ENCODE results near the gene RAB43. TPM values are rescaled to one million over a fixed set of nuclear protein-coding genes. Genes with fewer than 3 reads are reported as not detected.

The RAB43 gene
- total RNA-seq, 1 experiment from 2014 or later, result 8.2 TPM

DNA sequence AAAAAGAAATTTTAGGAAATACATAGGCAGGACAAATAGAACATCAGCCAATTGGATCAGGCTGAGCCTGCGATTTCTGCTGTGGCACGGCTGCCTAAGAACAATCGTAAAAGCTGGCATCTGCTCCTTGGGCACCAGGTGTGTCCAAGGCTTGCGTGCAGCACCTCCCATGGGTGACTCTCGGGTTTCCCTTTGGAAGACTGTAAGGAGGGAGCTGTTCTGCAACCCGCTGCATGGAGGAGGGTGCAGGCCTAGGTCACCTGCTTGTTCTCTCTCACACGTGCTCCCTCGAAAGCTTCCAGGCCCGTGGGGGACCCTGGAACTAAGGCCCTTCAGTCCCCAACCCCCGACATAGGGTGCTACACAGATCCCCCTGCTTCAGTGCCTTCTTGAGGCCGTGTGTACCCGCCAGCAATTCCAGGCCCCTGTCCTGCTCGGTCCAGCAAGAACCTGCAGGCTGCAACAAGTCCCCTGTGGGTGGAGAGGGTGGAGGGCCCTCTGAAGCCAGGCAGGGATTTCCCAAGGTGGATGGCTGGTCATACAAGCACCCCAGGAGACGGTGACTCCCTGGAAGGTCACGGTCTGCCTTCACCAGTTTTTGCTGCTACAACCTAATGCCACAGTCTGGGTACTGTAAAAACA, 57.6 kb downstream of the RAB43 start:
- no peak for DNase-seq (ENCODE audit: extremely low read depth, low read depth)

DNA sequence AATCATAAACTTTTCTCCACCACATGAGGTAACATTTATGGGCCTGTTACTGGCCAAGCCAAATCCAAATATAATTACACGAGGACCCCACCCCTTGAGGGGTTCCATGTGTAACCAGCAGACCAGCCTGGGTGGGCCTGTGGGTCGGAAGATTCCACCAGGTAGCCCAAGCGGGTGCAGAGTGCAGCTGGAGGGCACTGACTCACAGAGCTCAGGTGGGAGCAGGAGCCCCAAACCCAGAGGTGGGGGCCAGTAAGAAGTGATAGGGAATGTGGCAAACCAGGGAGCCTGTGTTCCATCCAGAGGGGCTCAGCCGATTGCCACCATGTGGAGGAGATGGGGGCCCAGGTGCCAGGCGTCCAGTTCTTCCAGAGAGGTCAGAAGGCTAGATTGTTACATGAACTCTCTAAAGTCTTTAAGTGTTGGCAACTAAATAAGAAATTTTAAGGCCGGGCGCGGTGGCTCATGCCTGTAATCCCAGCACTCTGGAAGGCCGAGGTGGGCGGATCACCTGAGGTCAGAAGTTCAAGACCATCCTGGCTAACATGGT, 58.4 kb downstream of the RAB43 start:
- DNase-seq (ENCODE audit: extremely low read depth, low read depth), result no peak

DNA sequence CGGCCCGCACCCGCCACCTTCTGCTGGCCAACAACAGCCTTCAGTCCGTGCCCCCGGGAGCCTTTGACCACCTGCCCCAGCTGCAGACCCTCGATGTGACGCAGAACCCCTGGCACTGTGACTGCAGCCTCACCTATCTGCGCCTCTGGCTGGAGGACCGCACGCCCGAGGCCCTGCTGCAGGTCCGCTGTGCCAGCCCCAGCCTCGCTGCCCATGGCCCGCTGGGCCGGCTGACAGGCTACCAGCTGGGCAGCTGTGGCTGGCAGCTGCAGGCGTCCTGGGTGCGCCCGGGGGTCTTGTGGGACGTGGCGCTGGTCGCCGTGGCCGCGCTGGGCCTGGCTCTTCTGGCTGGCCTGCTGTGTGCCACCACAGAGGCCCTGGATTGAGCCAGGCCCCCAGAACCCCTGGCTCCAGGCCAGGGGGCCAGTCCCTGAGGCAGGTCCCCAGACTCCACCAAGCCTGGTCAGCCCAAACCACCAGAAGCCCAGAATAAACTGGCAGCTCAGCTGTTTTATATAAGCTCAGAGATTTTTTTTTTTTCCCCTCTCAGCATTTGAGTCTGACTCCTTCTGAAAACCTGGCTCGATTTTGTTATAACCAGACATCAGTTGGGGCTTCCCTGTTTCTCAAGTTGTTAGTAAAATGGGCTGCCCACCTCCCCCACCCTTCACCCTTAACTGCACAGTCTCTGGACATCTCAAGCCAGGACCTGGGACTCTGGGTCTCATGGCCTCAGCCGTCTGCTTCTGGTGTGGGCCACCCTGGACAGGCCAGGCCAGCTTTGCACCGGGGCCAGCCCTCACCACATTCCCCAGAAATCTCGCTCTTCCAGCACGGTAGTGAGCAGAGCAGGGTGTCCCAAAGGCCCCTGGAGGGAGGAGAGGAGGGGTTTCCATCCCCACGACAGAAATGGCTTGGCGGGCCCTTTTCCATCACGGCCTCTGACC, 59.4 kb downstream of the RAB43 start:
- no peak for DNase-seq (ENCODE audit: extremely low read depth, low read depth)

DNA sequence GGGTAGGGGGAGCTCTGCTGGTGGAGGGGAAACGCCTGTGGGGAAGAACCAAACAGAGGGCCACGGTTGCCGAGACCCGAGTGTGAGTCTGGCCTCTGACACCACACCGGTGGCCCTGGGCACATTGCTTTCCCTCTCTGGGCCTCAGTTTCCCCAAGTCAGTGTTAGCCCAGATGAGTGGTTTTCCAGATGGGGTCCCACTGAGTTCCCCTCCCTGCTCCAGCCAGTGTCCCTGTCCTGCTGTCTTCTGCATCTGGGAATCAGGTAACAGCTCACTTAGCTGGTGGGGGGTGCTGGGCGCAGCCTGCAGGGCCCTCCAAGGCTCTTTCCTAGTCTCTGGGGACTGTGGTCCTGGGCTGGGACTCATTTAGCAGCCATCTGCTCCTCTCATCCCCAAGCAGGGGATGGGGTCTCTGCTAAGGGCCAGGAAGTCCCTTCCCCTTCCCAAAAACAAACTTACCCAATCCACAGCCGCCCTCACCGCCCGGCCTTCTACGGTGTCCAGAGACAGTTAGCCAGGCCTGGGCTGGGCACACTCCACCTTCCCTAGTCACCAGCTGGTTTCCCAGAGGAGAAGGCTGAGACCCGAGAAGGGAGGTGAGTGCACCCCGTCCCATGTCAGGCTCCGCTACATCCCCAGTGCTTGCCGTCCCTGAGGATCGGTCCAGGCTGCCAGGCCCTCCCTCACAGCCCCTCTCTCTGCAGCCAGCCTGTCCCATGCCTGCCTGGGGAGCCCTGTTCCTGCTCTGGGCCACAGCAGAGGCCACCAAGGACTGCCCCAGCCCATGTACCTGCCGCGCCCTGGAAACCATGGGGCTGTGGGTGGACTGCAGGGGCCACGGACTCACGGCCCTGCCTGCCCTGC, 60.3 kb downstream of the RAB43 start:
- no peak for DNase-seq (ENCODE audit: extremely low read depth, low read depth)

DNA sequence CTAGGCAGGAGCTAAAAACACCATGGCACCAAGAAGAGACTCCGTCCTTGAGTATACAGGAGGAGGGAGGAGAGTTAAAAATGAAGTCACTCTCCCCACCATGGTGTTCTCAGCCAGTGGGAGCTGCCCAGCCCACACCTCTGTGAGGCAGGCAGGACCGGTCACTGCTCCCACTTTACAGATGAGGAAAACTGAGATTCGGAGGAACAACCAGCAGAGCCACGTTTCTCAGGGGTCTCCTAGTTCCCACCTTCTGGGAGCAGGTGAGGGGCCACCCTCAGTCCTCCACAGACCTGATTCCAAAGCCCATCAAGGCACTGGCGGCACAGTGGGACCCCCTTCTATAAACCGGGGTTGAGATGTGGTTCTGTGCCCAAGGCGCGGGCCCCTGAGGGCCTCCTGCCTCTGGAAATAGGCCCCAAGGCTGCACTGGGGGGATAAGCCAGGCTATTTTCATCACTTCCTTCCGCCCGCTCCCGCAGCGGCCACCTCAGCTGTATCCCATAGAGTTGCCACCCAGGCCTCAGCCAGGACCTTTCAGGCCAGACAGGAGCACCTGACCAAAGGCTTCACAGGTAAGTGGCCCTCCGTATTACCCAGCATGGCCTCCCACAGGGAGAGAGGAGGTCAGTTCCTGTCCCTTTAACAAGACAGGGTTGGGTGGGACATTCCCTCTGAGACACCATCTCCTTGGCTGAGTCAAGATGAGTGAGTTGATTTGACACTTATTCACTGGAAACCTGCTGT, 61.2 kb downstream of the RAB43 start, which contains the start of gene GP9:
Gene GP9 (plus strand): TSS at position 504 of the 747 bp plus-strand sequence. CDS start 961 bp downstream, outside the sequence.
- DNase-seq (ENCODE audit: extremely low read depth, low read depth), result no peak

DNA sequence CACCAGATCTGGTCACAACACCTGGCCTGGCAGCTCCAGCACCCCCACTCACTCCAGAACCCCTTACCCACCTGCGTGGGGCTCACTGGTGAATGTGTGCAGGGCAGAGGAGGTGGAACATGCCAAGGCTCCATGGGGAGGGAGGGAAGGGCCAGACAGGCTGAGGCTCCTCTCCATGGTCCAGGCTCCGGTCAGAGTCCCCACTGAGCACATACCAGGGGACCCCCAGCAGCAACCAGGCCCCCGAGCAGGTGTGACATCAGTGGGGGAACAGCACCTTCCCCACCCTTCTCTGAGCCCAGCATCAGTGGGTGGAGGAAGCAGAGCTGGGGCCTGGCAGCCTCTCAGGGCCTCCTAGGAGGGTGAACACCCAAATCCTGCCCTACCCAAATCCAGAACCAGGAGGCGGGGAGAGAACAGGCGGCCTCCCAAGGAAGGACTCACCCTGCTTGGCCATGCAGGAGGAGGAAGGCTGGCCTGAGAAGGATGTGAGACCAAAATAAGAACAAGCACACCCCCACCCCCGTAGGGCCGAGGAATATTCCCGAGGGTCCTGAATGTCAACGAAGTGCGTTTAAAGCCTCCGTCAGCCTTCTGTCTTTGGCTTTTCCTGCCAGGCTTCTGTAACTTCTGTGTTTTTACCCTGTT, 62.2 kb downstream of the RAB43 start:
- DNase-seq (ENCODE audit: extremely low read depth, low read depth), result no peak

DNA sequence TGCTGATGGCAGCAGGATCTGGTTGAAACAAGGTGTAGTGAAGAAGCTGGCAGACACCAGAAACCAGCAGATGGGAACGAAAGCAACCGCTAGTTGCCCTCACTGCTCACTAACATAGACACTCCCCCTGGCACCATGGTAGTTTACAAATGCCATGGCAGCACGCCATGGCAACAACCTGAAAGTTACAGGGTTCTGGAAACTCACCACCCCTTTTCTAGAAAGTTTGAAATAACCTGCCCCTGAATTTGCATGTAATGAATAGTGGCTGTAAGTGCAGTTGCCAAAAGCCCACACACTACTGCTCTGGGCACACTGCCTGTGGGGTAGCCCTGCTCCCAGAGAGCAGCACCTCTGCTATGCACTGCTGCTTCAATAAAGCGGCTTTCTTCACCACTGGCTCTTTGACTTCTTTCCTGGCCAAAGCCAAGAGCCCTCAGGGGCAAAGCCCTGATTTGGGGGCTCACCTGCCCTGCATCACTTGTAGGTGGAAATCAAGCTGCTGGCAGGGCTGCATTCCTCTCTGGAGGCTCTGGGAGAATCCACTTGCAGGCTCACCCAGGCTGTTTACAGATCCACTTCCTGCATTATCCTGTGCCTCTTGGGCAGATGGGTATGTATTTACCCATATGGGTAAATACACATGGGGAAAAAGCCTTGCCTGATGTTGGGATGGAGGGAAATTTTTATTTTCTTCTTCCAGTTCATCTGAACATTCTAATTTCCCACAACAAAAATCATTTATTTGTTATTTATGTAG, 63.0 kb downstream of the RAB43 start:
- DNase-seq (ENCODE audit: extremely low read depth, low read depth), result no peak

DNA sequence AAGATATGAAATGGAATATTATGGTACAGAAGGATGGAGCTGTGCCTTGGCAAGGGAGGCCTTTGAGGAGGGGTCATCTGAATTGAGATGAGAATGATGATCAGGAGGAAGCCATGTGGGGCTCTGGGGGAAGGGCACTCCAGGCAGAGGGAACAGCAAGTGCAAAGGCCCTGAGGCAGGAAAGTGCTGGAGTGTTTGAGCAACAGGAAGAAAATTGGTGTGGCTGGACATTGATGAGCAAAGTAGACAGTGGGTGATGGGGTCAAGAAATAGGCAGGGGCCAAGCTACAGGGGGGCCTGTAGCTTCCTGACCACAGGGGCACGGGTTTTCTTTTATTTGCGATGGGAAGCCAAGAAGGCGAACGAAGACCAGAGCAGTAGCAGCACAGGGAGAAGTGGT, 64.4 kb downstream of the RAB43 start:
- DNase-seq (ENCODE audit: extremely low read depth, low read depth), result no peak

DNA sequence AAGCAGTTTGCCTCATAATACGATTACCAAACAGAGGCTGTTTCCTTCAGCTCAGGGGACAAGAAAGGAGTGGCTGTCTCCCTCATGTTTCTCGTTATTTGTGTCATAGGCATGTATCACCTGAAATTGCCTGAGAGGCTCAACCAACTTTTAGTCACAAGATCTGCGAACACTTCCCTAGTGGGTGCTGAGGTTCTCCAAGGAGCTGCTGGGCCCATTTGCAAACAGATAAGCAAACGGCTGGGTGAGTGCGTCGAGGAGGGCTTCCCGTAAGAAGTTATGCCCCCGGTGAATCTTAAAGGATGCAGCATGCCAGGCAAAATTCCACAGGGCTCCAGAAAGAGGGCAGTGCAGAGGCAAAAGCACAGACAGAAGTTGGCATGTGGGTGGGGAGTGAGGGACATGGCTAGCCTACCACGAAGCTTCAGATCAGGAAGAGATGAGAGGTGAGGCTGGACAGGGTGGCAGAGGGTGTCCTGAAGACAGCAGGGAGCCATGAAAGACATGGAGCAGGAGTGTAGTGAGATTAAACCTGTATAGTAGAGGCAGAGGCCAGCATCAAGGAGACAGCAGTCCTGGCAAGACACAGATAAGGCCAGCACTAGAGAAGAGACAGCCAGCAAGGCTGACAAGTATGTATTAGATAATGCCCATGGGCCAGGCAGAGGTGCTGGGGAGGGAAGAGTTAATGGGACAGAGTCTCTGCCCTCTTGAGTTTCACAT, 65.0 kb downstream of the RAB43 start:
- no peak for DNase-seq (ENCODE audit: extremely low read depth, low read depth)

DNA sequence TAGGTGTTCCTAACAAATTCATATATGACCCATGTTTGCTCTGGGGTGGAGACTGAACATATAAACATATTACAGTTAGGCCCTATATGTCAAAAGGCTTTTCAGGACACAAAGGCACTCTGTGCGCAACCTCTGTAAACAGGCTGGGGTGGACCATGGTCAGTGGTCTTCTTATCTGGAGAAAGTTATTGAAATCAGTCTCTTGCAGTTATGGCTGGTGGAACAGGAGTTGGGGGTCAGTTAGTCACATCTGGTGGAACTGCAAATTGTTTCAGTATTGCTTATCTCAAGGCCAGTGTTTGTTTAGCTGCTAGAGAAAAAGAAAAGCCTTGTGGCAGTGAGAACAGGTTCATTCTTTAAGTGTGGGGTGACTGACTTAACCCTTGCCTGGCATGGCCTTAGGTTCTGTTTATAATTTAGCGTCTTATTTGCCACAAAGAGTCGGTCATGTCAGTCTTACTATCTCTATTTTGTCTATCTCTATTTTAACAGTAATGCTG, 66.9 kb downstream of the RAB43 start:
- no peak for DNase-seq (ENCODE audit: extremely low read depth, low read depth)

DNA sequence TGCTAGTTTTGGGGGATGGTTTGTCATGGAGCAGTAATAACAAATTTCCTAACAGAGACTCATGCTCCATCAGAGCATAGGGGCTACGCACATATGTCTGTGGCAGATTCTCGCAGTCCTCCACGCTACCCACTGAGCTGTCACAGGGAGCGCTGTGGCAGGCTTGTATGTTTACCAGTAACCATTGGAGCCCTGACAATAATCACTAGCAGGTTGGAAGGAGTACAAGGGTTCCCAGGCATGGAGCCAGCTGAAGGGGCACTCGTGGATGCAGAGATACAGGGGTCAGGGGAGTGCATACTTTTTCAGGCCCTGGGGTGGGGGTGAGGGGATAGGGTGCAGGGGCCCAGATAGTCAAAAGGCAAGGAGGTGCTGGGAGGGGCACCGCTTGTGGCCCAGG, 68.9 kb downstream of the RAB43 start:
- no peak for DNase-seq (ENCODE audit: extremely low read depth, low read depth)

DNA sequence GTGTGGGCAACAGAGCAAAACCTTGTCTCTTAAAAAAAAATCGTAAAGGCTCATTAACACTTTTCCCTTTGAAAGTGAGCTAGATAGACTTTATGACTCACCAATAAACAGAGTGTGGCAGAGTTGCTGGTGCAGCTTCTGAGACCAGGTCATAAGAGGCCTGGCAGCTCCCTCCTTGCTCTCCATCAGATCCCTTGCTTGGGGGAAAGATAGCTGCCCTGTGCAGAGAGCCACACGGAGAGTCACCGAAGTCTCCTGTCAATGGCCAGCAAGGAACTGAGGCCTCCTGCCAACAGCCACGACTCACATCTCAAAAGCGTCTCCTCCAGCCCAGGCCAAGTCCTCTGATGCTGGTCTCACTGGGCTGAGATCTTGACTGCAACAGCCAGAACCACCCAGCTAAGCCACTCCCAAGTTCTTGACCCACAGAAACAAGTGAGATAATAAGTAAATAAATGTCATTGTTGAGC, 69.7 kb downstream of the RAB43 start:
- DNase-seq (ENCODE audit: extremely low read depth, low read depth), result no peak

DNA sequence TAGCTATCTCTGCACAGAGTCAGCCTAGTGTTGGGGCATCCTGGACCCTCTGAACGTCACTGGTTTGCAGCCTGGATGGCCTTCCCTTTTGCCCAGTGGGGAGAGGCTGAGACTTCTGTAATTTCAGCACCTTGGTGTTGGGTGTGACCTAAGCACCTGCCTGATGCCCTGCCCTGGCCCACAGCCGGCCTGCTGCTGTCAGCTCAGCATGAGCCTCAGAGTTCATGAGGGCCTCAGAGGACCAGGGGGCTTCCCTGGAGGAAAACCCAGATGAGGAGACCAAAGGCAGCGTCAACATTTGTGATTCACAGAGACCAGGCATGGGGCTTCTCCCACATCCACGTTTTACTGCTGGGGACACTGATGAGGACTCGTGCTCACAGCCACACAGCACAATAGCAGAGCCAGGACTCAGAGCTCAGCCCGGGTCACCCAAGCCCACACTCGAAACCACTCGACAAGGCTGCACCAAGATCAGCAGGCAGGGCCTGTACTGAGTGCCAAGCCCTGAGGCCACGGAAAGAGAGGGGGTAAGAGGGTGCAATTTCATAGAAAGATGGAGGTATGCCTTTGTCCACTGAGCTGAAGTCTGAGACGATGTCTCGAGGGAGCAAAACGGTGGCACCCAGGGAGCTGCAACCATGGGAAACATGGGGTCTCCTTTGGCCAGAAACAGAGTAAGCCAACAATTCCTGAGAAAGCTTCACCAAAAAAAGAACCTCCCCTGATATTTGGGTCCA, 70.9 kb downstream of the RAB43 start:
- DNase-seq (ENCODE audit: extremely low read depth, low read depth), result no peak

DNA sequence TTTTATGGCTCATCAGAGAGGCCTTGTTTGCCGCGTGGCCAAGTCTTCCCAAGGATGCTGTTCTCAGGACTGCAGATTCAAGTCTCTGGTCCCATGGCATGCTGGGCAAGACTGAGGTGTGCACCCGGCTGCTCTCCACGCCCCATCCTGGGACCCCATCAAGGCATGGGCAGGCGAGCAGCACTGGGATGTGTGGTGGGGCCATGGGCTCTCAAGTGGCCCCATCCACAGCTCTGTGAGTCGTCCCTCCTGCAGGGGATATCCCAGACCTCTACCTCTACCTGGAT, 74.1 kb downstream of the RAB43 start:
- no peak for DNase-seq (ENCODE audit: extremely low read depth, low read depth)

DNA sequence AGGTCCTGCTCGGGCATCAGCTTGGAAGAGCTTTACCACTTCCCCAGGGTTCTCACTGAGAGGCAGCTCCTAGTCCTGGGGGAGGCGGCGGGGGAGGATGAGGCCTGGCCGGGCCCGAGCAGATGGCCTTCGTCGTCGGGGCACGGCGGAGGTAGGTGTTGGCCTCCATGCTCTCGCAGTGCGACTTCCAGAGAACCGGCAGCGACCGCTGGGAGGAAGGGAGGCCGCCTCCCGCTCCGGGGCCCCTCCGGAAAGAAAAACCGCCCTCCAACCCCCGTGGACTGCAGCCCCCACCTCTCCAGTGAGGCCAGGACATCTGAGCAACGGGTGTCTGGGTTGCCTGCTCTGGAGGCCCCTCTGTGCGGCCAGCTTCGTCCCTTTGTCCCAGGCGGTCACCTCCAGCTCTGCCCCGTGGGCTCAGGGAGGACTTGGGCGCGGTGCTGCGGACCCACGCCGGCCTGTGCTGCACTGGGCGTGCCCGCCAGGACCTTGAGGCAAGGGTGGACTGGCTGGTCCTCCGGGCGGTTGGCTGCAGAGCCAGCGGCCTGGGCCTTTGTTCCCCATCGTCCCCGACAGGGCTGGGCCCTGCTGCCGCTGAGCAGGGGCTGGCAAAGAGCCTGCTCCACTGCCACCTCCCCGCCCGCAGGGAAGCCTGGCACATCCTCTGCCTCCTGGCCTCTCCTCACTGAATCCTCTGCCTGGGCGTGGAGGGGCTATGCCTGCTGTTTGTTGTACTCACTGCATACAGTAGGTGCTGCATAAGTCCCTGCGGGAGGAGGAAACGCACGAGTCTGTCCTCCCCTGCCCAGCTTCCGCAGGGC, 74.7 kb downstream of the RAB43 start:
- DNase-seq (ENCODE audit: extremely low read depth, low read depth), result no peak

DNA sequence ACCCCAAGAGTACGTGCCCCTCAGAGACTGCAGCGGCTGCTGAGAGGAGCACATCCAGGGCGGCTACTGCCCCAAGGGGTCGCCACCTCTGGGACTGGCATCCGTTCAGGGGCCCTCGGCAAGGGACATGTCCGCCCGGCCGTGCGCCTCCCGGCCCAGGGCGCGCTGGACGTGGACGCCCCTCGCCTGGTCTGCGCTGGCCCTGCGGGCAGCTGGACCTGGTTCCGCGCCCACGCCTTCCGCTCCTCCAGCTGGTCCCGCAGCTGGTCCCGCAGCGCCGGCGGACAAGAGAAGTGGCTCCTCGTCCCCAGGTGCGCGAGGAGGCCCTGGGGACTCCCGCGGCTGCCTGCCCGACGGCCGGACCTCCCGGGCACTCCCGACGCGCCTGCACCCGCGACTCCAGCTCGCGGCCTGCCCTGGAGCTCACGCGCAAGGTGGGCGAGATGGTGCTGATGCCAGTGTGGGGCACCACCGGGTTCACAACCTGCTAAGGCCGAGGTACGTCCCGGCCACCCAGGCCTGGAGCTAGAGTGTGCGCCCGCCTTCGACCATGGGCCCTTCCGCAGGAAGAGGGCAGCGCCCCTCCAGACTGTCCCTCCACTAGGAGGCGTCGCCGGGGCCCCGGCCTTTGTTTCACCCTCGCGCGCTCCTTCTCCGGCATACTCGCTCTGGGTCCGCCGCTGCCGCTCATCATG, 75.4 kb downstream of the RAB43 start:
- no peak for DNase-seq (ENCODE audit: extremely low read depth, low read depth)

Data from NCI-H460 (cell line).